Activated CD8-positive, alpha-beta T cell treated with anti-CD3 and anti-CD28 coated beads, Interleukin-2, amount 10 ng/mL, durations not matched to agents 7 days and 5 days (primary cell): ENCODE results near the gene MBOAT2. TPM values are rescaled to one million over a fixed set of nuclear protein-coding genes. Genes with fewer than 3 reads are reported as not detected.
A peak's percentile ranks its signal among the peaks of the same experiment; 100 is the strongest.

Source experiments
- ATAC-seq: fragments of 150-1000 bp; cut with Tn5 transposase; one replicate; pipeline ENCODE4 v1.10.0; 2021; ENCODE audit warnings: moderate library complexity
- CTCF ChIA-PET: fragments of 350-600 bp; sonication (Branson Sonifier 250); formaldehyde crosslinking; loops from one replicate; lab custom pipeline; 2021; ENCODE audit warnings: antibody characterized with exemption; lab: Charles Lee
- POLR2A ChIA-PET: fragments of 350-600 bp; sonication (Branson Sonifier 250); formaldehyde crosslinking; loops from one replicate; lab custom pipeline; 2021; ENCODE audit warnings: antibody characterized with exemption; lab: Charles Lee
- DNase-seq: peaks from one replicate; pipeline ENCODE4 v3.0.0-alpha.2; 2020
- H3K27ac Mint-ChIP-seq: one replicate; pipeline ENCODE4 v1.8.0; 2021; ENCODE audit warnings: mild to moderate bottlenecking, mixed read lengths
- H3K27me3 Mint-ChIP-seq: one replicate; pipeline ENCODE4 v1.8.0; 2021; ENCODE audit warnings: low read depth, mixed read lengths
- H3K36me3 Mint-ChIP-seq: one replicate; pipeline ENCODE4 v1.8.0; 2021; ENCODE audit warnings: low read depth, mixed read lengths
- H3K4me1 Mint-ChIP-seq: one replicate; pipeline ENCODE4 v1.8.0; 2021; ENCODE audit warnings: low read depth, mixed read lengths
- H3K4me3 Mint-ChIP-seq: one replicate; pipeline ENCODE4 v1.8.0; 2021; ENCODE audit warnings: mild to moderate bottlenecking, mixed read lengths
- H3K9me3 Mint-ChIP-seq: one replicate; pipeline ENCODE4 v1.8.0; 2022; ENCODE audit warnings: mixed read lengths; ENCODE audit not compliant: insufficient read depth
- total RNA-seq, 2 experiments: library from RNA; stranded (reverse); gene quantifications; one replicate each; pipeline ENCODE4 v1.2.3, GENCODE V29; 2021

The MBOAT2 gene
- total RNA-seq, 2 experiments from 2014 or later: 6.3 to 6.5 TPM

DNA sequence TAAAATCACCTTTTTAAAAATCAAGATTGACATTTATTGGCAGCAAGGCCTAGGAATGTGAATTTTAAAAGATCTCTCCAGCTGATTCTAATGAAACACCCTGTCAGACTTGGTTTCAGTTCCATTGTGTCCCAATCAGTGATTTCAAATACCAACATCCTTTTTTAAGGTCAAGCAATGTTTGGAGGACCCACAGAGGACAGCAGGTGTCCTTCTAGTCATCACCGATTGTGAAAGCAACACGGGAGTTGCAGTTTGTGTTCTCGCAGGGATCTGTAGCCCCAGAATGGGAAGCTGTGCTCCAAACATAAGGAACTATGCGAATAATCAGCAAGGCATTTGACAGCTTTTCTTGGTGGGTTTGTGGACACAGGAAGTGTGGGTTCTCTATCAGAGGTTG is 161.6 kb downstream of the MBOAT2 start:
- H3K27ac Mint-ChIP-seq: no peak overlapping the region
- no peaks in the 10 kb centered on the region for H3K36me3 Mint-ChIP-seq
- no peaks in the 10 kb centered on the region for H3K9me3 Mint-ChIP-seq
- H3K4me3 Mint-ChIP-seq: no peak overlapping the region
- peaks cover 2% of the 10 kb centered on the region for H3K4me1 Mint-ChIP-seq
- ATAC-seq: no peak
- ChIA-PET POLR2A (no interaction called here), CTCF (no interaction called here)
- peaks cover 21% of the 10 kb centered on the region for H3K27me3 Mint-ChIP-seq
- DNase-seq: no peak

GRCh38 chr2:8840475-8841091 is 162.9 kb downstream of the MBOAT2 start:
- Mint-ChIP-seq H3K4me3 (no peak overlapping the region), H3K27me3 (peaks cover 12% of the 10 kb centered on the region), H3K27ac (no peak overlapping the region), H3K4me1 (peaks cover 12% of the 10 kb centered on the region), H3K36me3 (no peaks in the 10 kb centered on the region), H3K9me3 (no peaks in the 10 kb centered on the region)
- CTCF ChIA-PET: no interaction called here
- POLR2A ChIA-PET: no interaction called here
- ATAC-seq (no peak), DNase-seq (no peak)

DNA sequence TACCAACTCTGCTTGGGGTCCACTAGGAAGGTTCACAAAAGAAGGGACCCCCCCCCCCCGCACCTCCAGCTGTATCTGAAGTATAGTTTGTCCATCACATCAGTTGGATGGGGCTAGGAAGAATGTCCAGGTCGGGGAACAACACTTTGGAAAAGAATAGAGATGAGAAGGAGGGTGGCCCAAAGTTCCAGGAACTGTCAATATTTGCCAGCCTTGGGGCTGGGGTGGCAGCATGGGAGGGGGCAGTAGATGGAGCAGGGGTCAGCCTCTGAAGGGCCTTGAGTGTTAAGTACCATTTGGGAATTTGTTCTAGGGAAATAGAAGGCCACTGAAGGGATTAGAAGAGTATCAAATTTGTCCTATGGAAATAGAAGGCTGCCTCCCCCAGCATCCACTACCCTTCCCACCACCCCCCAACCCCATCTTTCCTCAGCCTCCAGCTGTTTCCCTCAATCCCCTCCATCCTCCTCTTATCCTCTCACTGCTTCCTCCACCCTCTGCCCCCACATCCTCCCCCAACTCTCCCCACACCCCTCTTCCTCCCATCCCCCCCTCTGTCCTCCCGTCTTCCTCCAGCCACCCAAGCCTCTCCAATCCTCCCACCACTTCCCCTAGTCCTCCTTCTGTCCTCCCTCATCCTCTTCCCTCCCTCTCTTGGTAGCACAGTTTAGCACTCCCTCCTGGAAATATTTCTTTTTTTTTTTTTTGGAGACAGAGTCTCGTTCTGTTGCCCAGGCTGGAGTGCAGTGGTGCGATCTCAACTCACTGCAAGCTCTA is 164.1 kb downstream of the MBOAT2 start:
- CTCF ChIA-PET: no interaction called here
- Mint-ChIP-seq H3K4me1 (peaks cover 19% of the 10 kb centered on the region), H3K9me3 (no peaks in the 10 kb centered on the region), H3K36me3 (no peaks in the 10 kb centered on the region), H3K4me3 (no peak overlapping the region), H3K27me3 (peaks cover 4% of the 10 kb centered on the region), H3K27ac (no peak overlapping the region)
- DNase-seq (no peak), ATAC-seq (no peak)
- POLR2A ChIA-PET: no interaction called here

DNA sequence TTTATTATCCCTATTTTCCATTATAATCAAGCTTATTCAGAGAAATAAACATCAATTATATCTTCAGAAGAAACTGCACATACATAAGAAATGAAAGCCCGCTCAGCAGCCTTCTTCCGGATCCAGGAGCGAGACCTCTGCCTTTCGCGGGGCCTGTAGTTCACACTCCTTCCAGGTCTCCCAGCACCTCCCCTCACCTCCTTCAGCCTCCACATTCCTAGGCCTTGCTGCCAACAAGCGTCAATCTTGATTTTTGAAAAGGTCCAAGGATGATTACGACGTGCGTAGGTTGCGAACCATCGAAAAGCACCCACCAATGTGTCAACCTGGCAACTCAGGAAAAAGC is 165.7 kb downstream of the MBOAT2 start:
- Mint-ChIP-seq H3K27me3 (peaks cover 4% of the 10 kb centered on the region), H3K27ac (no peak overlapping the region), H3K4me1 (peaks cover 21% of the 10 kb centered on the region), H3K36me3 (no peaks in the 10 kb centered on the region), H3K4me3 (peak overlapping the region; percentile 99), H3K9me3 (no peaks in the 10 kb centered on the region)
- CTCF ChIA-PET: no interaction called here
- POLR2A ChIA-PET: interaction anchor here (1.7 kb wide), 1 partner anchor 9 kb away, joined by 8 read pairs; no protein-coding TSS in a partner anchor
- ATAC-seq: peak; percentile 8
- DNase-seq: no peak

DNA sequence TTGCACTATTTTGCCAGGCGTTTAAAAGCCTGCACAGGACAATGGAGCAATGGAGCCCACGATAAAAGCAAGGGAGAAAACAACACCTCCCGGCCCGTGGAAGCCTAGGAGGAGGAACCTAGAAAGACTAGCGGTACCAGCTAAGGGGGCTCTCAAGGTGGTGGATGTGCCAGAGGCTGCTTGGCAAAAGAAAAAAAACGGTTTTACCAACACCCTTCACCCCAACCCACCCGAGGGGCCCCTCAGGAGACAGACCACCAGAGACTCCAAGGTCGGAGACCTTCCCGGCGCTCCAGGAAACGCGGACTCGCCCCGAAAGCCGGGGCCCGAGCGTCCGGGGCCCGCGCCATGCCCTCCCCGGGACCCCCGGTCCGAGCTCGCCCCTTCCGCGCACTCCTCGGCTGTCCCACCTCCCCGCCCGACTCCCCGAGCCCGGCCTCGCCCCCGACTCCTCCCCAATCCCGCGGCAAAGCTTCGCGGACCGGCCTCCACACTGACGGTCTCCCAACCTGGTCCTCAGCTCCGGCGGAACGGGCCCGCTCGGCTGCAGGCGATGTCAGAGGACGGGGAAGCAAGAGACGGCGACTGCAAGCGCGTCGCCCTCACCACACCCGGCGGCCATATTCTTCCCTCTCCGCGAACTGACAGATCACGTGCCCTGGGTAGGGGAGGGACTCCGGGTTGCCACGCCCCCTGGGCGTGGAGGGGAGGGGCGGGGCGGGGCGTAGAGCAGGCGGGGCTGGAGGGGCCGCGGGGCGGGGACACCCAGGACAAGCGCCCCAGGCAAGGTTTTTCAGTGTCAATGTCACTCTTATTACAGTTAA is 166.3 kb downstream of the MBOAT2 start, which contains the start of gene KIDINS220:
Gene KIDINS220, minus strand, starts transcription at position 643 of the 824 bp plus-strand sequence. CDS start 10,520 bp downstream, outside the sequence.
- POLR2A ChIA-PET: interaction anchor here (0.6 to 1.7 kb wide), 2 partner anchors 10 to 33 kb away, joined by 3 to 8 read pairs; no protein-coding TSS in a partner anchor
- Mint-ChIP-seq H3K36me3 (no peaks in the 10 kb centered on the region), H3K27ac (peak within 1 kb of the TSS; percentile 99), H3K4me1 (peaks cover 21% of the 10 kb centered on the region), H3K27me3 (peaks cover 4% of the 10 kb centered on the region), H3K4me3 (peak within 1 kb of the TSS; percentile 99), H3K9me3 (no peaks in the 10 kb centered on the region)
- DNase-seq (peak; percentile 87), ATAC-seq (peak; percentile 93)
- CTCF ChIA-PET: no interaction called here

GRCh38 chr2:8835279-8835678 is 168.2 kb downstream of the MBOAT2 start:
- ATAC-seq (no peak), DNase-seq (no peak)
- Mint-ChIP-seq H3K4me3 (no peak overlapping the region), H3K27me3 (peaks cover 4% of the 10 kb centered on the region), H3K9me3 (no peaks in the 10 kb centered on the region), H3K36me3 (no peaks in the 10 kb centered on the region), H3K27ac (no peak overlapping the region), H3K4me1 (peaks cover 27% of the 10 kb centered on the region)
- POLR2A ChIA-PET: no interaction called here
- CTCF ChIA-PET: no interaction called here

- ATAC-seq: no peak
- DNase-seq: no peak
- H3K4me1 Mint-ChIP-seq: peaks cover 27% of the 10 kb centered on the region
- POLR2A ChIA-PET: no interaction called here
- no peak overlapping the region for H3K27ac Mint-ChIP-seq
- H3K27me3 Mint-ChIP-seq: peaks cover 4% of the 10 kb centered on the region
- no peak overlapping the region for H3K4me3 Mint-ChIP-seq
- CTCF ChIA-PET: interaction anchor here (1.1 kb wide), 1 partner anchor 12 kb away, joined by 3 read pairs; no protein-coding TSS in a partner anchor
- no peaks in the 10 kb centered on the region for H3K36me3 Mint-ChIP-seq
- no peaks in the 10 kb centered on the region for H3K9me3 Mint-ChIP-seq
These were observed 169.6 kb downstream of the MBOAT2 start for GRCh38 chr2:8833853-8834252.

- Mint-ChIP-seq H3K4me3 (no peak overlapping the region), H3K9me3 (no peaks in the 10 kb centered on the region), H3K4me1 (peaks cover 24% of the 10 kb centered on the region), H3K36me3 (peaks cover 3% of the 10 kb centered on the region), H3K27ac (no peak overlapping the region), H3K27me3 (no peaks in the 10 kb centered on the region)
- DNase-seq (no peak), ATAC-seq (no peak)
- ChIA-PET POLR2A (no interaction called here), CTCF (no interaction called here)
These were observed 172.0 kb downstream of the MBOAT2 start for GRCh38 chr2:8831516-8831915.

DNA sequence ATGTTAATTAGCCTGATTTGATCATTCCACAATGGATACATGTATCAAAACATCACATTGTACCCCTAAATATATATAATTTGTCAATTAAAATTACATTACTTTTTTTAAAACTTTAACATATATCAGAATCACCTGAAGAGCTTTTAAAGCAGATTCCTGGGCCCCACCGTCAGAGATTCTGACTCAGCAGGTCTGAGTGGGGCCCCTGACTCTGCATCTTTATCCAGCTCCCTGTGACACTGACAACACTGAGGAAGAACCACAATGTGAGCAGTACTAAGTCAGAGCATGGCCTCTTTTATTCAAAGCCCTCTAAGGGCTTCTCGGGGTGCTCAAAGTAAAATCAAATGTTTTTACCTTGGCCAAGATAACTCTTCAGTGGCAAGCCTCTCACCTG is 175.8 kb downstream of the MBOAT2 start:
- no peaks in the 10 kb centered on the region for H3K27me3 Mint-ChIP-seq
- ATAC-seq (no peak), DNase-seq (peak; percentile 14)
- no peak overlapping the region for H3K4me3 Mint-ChIP-seq
- H3K27ac Mint-ChIP-seq: no peak overlapping the region
- no peaks in the 10 kb centered on the region for H3K9me3 Mint-ChIP-seq
- H3K4me1 Mint-ChIP-seq: peaks cover 6% of the 10 kb centered on the region
- CTCF ChIA-PET: no interaction called here
- peaks cover 6% of the 10 kb centered on the region for H3K36me3 Mint-ChIP-seq
- POLR2A ChIA-PET: no interaction called here

- H3K36me3 Mint-ChIP-seq: peaks cover 12% of the 10 kb centered on the region
- ChIA-PET POLR2A (no interaction called here), CTCF (no interaction called here)
- H3K4me1 Mint-ChIP-seq: no peaks in the 10 kb centered on the region
- H3K4me3 Mint-ChIP-seq: no peak overlapping the region
- H3K9me3 Mint-ChIP-seq: no peaks in the 10 kb centered on the region
- no peaks in the 10 kb centered on the region for H3K27me3 Mint-ChIP-seq
- ATAC-seq: no peak
- no peak overlapping the region for H3K27ac Mint-ChIP-seq
- DNase-seq: no peak
These were observed 181.3 kb downstream of the MBOAT2 start for GRCh38 chr2:8822218-8822617.

GRCh38 chr2:8821276-8822217 is 181.9 kb downstream of the MBOAT2 start:
- ChIA-PET CTCF (interaction anchor here (0.8 to 1.0 kb wide), 2 partner anchors 11 to 12 kb away, joined by 3 read pairs; no protein-coding TSS in a partner anchor), POLR2A (no interaction called here)
- Mint-ChIP-seq H3K9me3 (no peaks in the 10 kb centered on the region), H3K4me3 (no peak overlapping the region), H3K4me1 (no peaks in the 10 kb centered on the region), H3K27ac (no peak overlapping the region), H3K36me3 (peaks cover 11% of the 10 kb centered on the region), H3K27me3 (no peaks in the 10 kb centered on the region)
- no peak for ATAC-seq
- no peak for DNase-seq
